Measurements from ENCODE around the gene TBKBP1. TPM values are rescaled to one million over a fixed set of nuclear protein-coding genes. Genes with fewer than 3 reads are reported as not detected.

The TBKBP1 gene
- total and polyA plus RNA-seq, 2 donors (not counting 3 experiments of a cell fraction or from before 2014, with no cell fraction given): 7.0 to 11.7 TPM

- intact Hi-C loops (cut with micrococcal nuclease) (no loop called here), dilution Hi-C loops (cut with MboI; ENCODE audit: extremely low pct_ligation_motif_present, low sequenced_read_pairs) (no loop called here)
- no peaks in the 10 kb centered on the region for H4K20me1 ChIP-seq (replicated peaks; ENCODE audit: control insufficient read depth, extremely low read depth, insufficient read depth, low read length)
- no TSS peak for BruUV-seq (replicated peaks)
- TF ChIP-seq FOS (IDR thresholded peaks at IDR 0.05; ENCODE audit: borderline replicate concordance, insufficient read depth, low read length) (no peak), JUN (IDR thresholded peaks at IDR 0.05; ENCODE audit: borderline replicate concordance, insufficient read depth, insufficient read length, low read depth) (no peak), POLR2A (IDR thresholded peaks at IDR 0.05; ENCODE audit: low read depth, low read length) (no peak), MYC (IDR thresholded peaks at IDR 0.05; ENCODE audit: low read depth, low read length) (no peak), GATA2 (IDR thresholded peaks at IDR 0.05; ENCODE audit: insufficient read depth, insufficient read length, low read depth, low read length) (no peak), EZH2 (IDR thresholded peaks at IDR 0.05; ENCODE audit: borderline replicate concordance, low read depth, low read length, severe bottlenecking) (no peak), POLR2AphosphoS5 (IDR thresholded peaks at IDR 0.05; ENCODE audit: insufficient read depth, low read depth, low read length) (no peak)
- TF ChIP-seq, protein P1, sequence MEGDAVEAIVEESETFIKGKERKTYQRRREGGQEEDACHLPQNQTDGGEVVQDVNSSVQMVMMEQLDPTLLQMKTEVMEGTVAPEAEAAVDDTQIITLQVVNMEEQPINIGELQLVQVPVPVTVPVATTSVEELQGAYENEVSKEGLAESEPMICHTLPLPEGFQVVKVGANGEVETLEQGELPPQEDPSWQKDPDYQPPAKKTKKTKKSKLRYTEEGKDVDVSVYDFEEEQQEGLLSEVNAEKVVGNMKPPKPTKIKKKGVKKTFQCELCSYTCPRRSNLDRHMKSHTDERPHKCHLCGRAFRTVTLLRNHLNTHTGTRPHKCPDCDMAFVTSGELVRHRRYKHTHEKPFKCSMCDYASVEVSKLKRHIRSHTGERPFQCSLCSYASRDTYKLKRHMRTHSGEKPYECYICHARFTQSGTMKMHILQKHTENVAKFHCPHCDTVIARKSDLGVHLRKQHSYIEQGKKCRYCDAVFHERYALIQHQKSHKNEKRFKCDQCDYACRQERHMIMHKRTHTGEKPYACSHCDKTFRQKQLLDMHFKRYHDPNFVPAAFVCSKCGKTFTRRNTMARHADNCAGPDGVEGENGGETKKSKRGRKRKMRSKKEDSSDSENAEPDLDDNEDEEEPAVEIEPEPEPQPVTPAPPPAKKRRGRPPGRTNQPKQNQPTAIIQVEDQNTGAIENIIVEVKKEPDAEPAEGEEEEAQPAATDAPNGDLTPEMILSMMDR (IDR thresholded peaks at IDR 0.05; ENCODE audit: extremely low read depth in 1 of 2, insufficient read depth in 1 of 2, low read depth in 1 of 2, low read length in 2 of 2): no peak
- TF ChIP-seq, protein P2, sequence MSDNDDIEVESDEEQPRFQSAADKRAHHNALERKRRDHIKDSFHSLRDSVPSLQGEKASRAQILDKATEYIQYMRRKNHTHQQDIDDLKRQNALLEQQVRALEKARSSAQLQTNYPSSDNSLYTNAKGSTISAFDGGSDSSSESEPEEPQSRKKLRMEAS (IDR thresholded peaks at IDR 0.05; ENCODE audit: insufficient read depth, insufficient read length): no peak
- ChIA-PET POLR2A (interaction anchor here (0.7 kb wide), 1 partner anchor 40 kb away, joined by 3 read pairs; no protein-coding TSS in a partner anchor), CTCF (no interaction called here)
- FAIRE-seq: no peak
- H2AFZ ChIP-seq (ENCODE audit: low read depth, low read length): no peak overlapping the region
- no peaks in the 10 kb centered on the region for H3K36me3 ChIP-seq (ENCODE audit: control insufficient read depth in 2 of 2, extremely low read depth in 1 of 2, insufficient read depth in 2 of 2, low read length in 2 of 2)
- no peaks in the 10 kb centered on the region for H3K9me1 ChIP-seq (replicated peaks; ENCODE audit: control insufficient read depth, extremely low read depth, insufficient read depth, low read length)
- DNase-seq (ENCODE audit: low read depth, low spot score): no peak
- no peaks in the 10 kb centered on the region for H3K4me1 ChIP-seq (ENCODE audit: control insufficient read depth, extremely low read depth, insufficient read depth, low read length)
- H3K9ac ChIP-seq (replicated peaks; ENCODE audit: extremely low read depth, insufficient read depth, low read length): no peak overlapping the region
- no peak overlapping the region for H3K4me3 ChIP-seq (replicated peaks in 1 of 3; ENCODE audit: insufficient read depth in 1 of 3, low read depth in 1 of 3, low read length in 3 of 3)
- H3K27me3 ChIP-seq (ENCODE audit: control insufficient read depth in 2 of 2, insufficient read depth in 2 of 2, low read length in 2 of 2): peaks cover 9% of the 10 kb centered on the region in 2 experiments
- H3K9me3 ChIP-seq (replicated peaks; ENCODE audit: control insufficient read depth, insufficient read depth, low read length): no peaks in the 10 kb centered on the region
- H3K27ac ChIP-seq (ENCODE audit: insufficient read depth, low read depth, low read length): no peak overlapping the region
- H3K4me2 ChIP-seq (ENCODE audit: insufficient read depth, low read length): no peak overlapping the region
- no peaks in the 10 kb centered on the region for H3K79me2 ChIP-seq (ENCODE audit: control insufficient read depth, insufficient read depth, low read length)
Measured at GRCh38 chr17:47744168-47745036, 50.4 kb downstream of the TBKBP1 start.
